CD8-positive, alpha-beta memory T cell (primary cell): Measurements from ENCODE around the gene CARHSP1. TPM values are rescaled to one million over a fixed set of nuclear protein-coding genes. Genes with fewer than 3 reads are reported as not detected.

Experiments
- CTCF ChIA-PET: fragments of 350-600 bp; sonication (Branson Sonifier 250); formaldehyde crosslinking; loops from one replicate; lab custom pipeline; 2021; ENCODE audit warnings: antibody characterized with exemption; lab: Charles Lee
- POLR2A ChIA-PET: fragments of 350-600 bp; sonication (Branson Sonifier 250); formaldehyde crosslinking; loops from one replicate; lab custom pipeline; 2021; ENCODE audit warnings: antibody characterized with exemption; lab: Charles Lee
- DNase-seq, 5 donors: peaks; one replicate each; pipeline versions ENCODE4 v3.0.0 to v3.0.0-alpha.2; 2020 to 2022; ENCODE audit warnings: mixed read lengths in 1 of 5
- H3K27ac ChIP-seq: one replicate; pipeline ENCODE4 v1.7.0; 2013; ENCODE audit warnings: low read depth, mild to moderate bottlenecking, low read length, moderate library complexity
- H3K27me3 ChIP-seq: 2 replicates; pipeline ENCODE4 v1.7.0; 2013; ENCODE audit warnings: low read length, mild to moderate bottlenecking; ENCODE audit not compliant: insufficient read depth, poor library complexity, severe bottlenecking
- H3K36me3 ChIP-seq: 2 replicates; pipeline ENCODE4 v1.7.0; 2013; ENCODE audit warnings: mild to moderate bottlenecking, low read length, moderate library complexity; ENCODE audit not compliant: insufficient read depth
- H3K4me1 ChIP-seq: 2 replicates; pipeline ENCODE4 v1.7.0; 2013; ENCODE audit warnings: mild to moderate bottlenecking, low read length, moderate library complexity; ENCODE audit not compliant: insufficient read depth
- H3K4me3 ChIP-seq: 2 replicates; pipeline ENCODE4 v1.7.0; 2013; ENCODE audit warnings: mild to moderate bottlenecking, low read length
- H3K9me3 ChIP-seq: 2 replicates; pipeline ENCODE4 v1.7.0; 2013; ENCODE audit warnings: mild to moderate bottlenecking, low read length
- H3K27ac Mint-ChIP-seq, 8 donors: one replicate each; pipeline ENCODE4 v1.8.0; 2020 to 2021; ENCODE audit warnings: mixed read lengths in 8 of 8, mild to moderate bottlenecking in 6 of 8, inconsistent platforms in 3 of 8, moderate library complexity in 3 of 8
- H3K27me3 Mint-ChIP-seq, 2 donors: one replicate each; pipeline ENCODE4 v1.8.0; 2020 to 2021; ENCODE audit warnings: mixed read lengths in 2 of 2, mild to moderate bottlenecking in 1 of 2, moderate library complexity in 1 of 2
- H3K36me3 Mint-ChIP-seq, 3 donors: one replicate each; pipeline ENCODE4 v1.8.0; 2020 to 2021; ENCODE audit warnings: mixed read lengths in 3 of 3, inconsistent platforms in 1 of 3, mild to moderate bottlenecking in 1 of 3
- H3K4me1 Mint-ChIP-seq, 3 donors: one replicate each; pipeline ENCODE4 v1.8.0; 2020 to 2021; ENCODE audit warnings: mixed read lengths in 3 of 3, inconsistent platforms in 1 of 3, mild to moderate bottlenecking in 1 of 3
- H3K4me3 Mint-ChIP-seq, 7 donors: one replicate each; pipeline ENCODE4 v1.8.0; 2020 to 2021; ENCODE audit warnings: mixed read lengths in 7 of 7, mild to moderate bottlenecking in 6 of 7, moderate library complexity in 4 of 7, inconsistent platforms in 2 of 7
- H3K9me3 Mint-ChIP-seq, 5 donors: one replicate each; pipeline ENCODE4 v1.8.0; 2020 to 2022; ENCODE audit warnings: mixed read lengths in 5 of 5, mild to moderate bottlenecking in 3 of 5, moderate library complexity in 2 of 5, inconsistent platforms in 1 of 5
- polyA plus RNA-seq: library from polyadenylated mRNA; unstranded; fragments of 300-500 nt; fragmentation: Illumina TruSeq; gene quantifications from one replicate; pipeline ENCODE4 v1.2.3, GENCODE V29; 2021
- total RNA-seq, 2 experiments: library from RNA; stranded (reverse); gene quantifications; one replicate each; pipeline ENCODE4 v1.2.3, GENCODE V29; 2021

Gene CARHSP1
- total and polyA plus RNA-seq, 3 experiments from 2014 or later, result 52.6 to 58.5 (median 57.8) TPM

DNA sequence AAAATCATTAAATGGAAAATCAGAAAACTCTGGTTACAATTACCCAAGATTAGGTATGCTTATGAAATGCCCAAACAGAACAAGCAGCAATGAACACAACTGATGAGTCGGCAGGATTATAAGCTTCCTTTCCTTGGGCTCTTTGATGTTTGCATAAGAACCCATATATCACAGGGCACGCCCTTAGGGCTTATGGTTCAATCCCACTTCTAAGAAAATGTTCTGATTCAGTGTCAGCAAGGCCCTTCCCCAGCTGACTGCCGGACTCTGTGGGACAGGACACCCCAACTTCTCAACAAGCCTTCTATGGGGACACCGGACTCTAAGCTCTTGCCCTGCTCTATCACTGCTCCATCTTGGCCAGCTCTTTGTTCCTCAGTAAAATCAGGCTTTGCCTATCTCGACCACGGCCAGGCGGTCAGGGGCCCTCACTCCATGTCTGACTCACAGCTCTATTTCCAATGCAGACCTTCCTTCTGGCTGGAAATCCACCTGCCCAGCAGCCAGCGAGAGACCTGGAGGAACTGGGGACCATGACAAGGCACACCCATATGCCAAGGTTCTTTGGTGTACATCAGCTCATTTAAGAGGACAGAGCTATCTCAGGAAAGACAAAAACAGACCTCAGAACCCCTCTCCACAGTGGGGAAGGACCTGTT, 40.1 kb upstream of the CARHSP1 start:
- H3K27me3 ChIP-seq, result no peaks in the 10 kb centered on the region
- ChIA-PET CTCF (interaction anchor here (1.6 kb wide), 1 partner anchor 100 kb away, joined by 8 read pairs; no protein-coding TSS in a partner anchor), POLR2A (interaction anchor here (1.0 kb wide), 1 partner anchor 27 kb away, joined by 3 read pairs; no protein-coding TSS in a partner anchor)
- no peak for DNase-seq
- H3K27me3 Mint-ChIP-seq, result no peaks in the 10 kb centered on the region
- H3K9me3 Mint-ChIP-seq, result no peaks in the 10 kb centered on the region
- H3K4me1 Mint-ChIP-seq, result peaks cover 12 to 35% (median 23%) of the 10 kb centered on the region in 3 donors
- peaks cover 80% of the 10 kb centered on the region for H3K36me3 ChIP-seq
- no peaks in the 10 kb centered on the region for H3K9me3 ChIP-seq
- H3K4me3 Mint-ChIP-seq, result no peak overlapping the region
- H3K4me1 ChIP-seq, result peaks cover 12% of the 10 kb centered on the region
- H3K36me3 Mint-ChIP-seq, result peaks cover 6 to 93% (median 34%) of the 10 kb centered on the region in 3 donors
- no peak overlapping the region for H3K4me3 ChIP-seq
- H3K27ac Mint-ChIP-seq, result peak overlapping the region in 5 of 8 donors; percentile 9 to 80 (median 43)
- H3K27ac ChIP-seq, result no peak overlapping the region

GRCh38 chr16:8907096-8907495, 38.3 kb upstream of the CARHSP1 start:
- Histone ChIP-seq H3K4me1 (peaks cover 12% of the 10 kb centered on the region), H3K9me3 (no peaks in the 10 kb centered on the region), H3K36me3 (peaks cover 88% of the 10 kb centered on the region), H3K4me3 (no peak overlapping the region), H3K27me3 (no peaks in the 10 kb centered on the region), H3K27ac (no peak overlapping the region)
- no peak overlapping the region for H3K4me3 Mint-ChIP-seq
- H3K27ac Mint-ChIP-seq, result peak overlapping the region in 3 of 8 donors; percentile 8 to 47 (median 17)
- ChIA-PET CTCF (no interaction called here), POLR2A (no interaction called here)
- H3K36me3 Mint-ChIP-seq, result peaks cover 6 to 95% (median 34%) of the 10 kb centered on the region in 3 donors
- H3K27me3 Mint-ChIP-seq, result no peaks in the 10 kb centered on the region
- peaks cover 12 to 29% (median 17%) of the 10 kb centered on the region in 3 donors for H3K4me1 Mint-ChIP-seq
- no peak for DNase-seq
- H3K9me3 Mint-ChIP-seq, result no peaks in the 10 kb centered on the region

- H3K9me3 ChIP-seq, result no peaks in the 10 kb centered on the region
- CTCF ChIA-PET, result no interaction called here
- no peak for DNase-seq
- no peak overlapping the region for H3K27ac ChIP-seq
- no peak overlapping the region for H3K4me3 ChIP-seq
- peaks cover 9 to 20% (median 12%) of the 10 kb centered on the region in 3 donors for H3K4me1 Mint-ChIP-seq
- POLR2A ChIA-PET, result no interaction called here
- peaks cover 89% of the 10 kb centered on the region for H3K36me3 ChIP-seq
- peak overlapping the region in 2 of 8 donors; percentile 2 to 54 for H3K27ac Mint-ChIP-seq
- H3K4me1 ChIP-seq, result peaks cover 12% of the 10 kb centered on the region
- peaks cover 6 to 95% (median 34%) of the 10 kb centered on the region in 3 donors for H3K36me3 Mint-ChIP-seq
- H3K27me3 Mint-ChIP-seq, result no peaks in the 10 kb centered on the region
- no peak overlapping the region for H3K4me3 Mint-ChIP-seq
- H3K9me3 Mint-ChIP-seq, result no peaks in the 10 kb centered on the region
- H3K27me3 ChIP-seq, result no peaks in the 10 kb centered on the region
These were observed 37.2 kb upstream of the CARHSP1 start for GRCh38 chr16:8905795-8906591.

GRCh38 chr16:8905168-8905762, 36.5 kb upstream of the CARHSP1 start:
- H3K27ac Mint-ChIP-seq, result peak overlapping the region in 4 of 8 donors; percentile 2 to 74 (median 34)
- no peak overlapping the region for H3K4me3 Mint-ChIP-seq
- peaks cover 6 to 13% (median 12%) of the 10 kb centered on the region in 3 donors for H3K4me1 Mint-ChIP-seq
- no peaks in the 10 kb centered on the region for H3K9me3 Mint-ChIP-seq
- DNase-seq, result peak in 1 of 5 donors; percentile 16
- CTCF ChIA-PET, result no interaction called here
- Histone ChIP-seq H3K36me3 (peaks cover 89% of the 10 kb centered on the region), H3K27ac (no peak overlapping the region), H3K9me3 (no peaks in the 10 kb centered on the region), H3K27me3 (no peaks in the 10 kb centered on the region), H3K4me1 (peaks cover 12% of the 10 kb centered on the region), H3K4me3 (no peak overlapping the region)
- POLR2A ChIA-PET, result no interaction called here
- peaks cover 6 to 95% (median 36%) of the 10 kb centered on the region in 3 donors for H3K36me3 Mint-ChIP-seq
- H3K27me3 Mint-ChIP-seq, result no peaks in the 10 kb centered on the region

GRCh38 chr16:8904018-8904430, 35.2 kb upstream of the CARHSP1 start:
- H3K4me3 ChIP-seq, result no peak overlapping the region
- Mint-ChIP-seq H3K9me3 (no peaks in the 10 kb centered on the region), H3K4me1 (peaks cover 2 to 9% (median 8%) of the 10 kb centered on the region in 3 donors), H3K27ac (peak overlapping the region in 2 of 8 donors; percentile 36 to 47), H3K27me3 (no peaks in the 10 kb centered on the region), H3K36me3 (peaks cover 6 to 96% (median 37%) of the 10 kb centered on the region in 3 donors), H3K4me3 (no peak overlapping the region)
- H3K9me3 ChIP-seq, result no peaks in the 10 kb centered on the region
- peaks cover 6% of the 10 kb centered on the region for H3K4me1 ChIP-seq
- no peak overlapping the region for H3K27ac ChIP-seq
- peaks cover 89% of the 10 kb centered on the region for H3K36me3 ChIP-seq
- ChIA-PET POLR2A (no interaction called here), CTCF (interaction anchor here (0.7 to 1.2 kb wide), 2 partner anchors 31 to 32 kb away, joined by 3 read pairs; no protein-coding TSS in a partner anchor)
- no peak for DNase-seq
- no peaks in the 10 kb centered on the region for H3K27me3 ChIP-seq

DNA sequence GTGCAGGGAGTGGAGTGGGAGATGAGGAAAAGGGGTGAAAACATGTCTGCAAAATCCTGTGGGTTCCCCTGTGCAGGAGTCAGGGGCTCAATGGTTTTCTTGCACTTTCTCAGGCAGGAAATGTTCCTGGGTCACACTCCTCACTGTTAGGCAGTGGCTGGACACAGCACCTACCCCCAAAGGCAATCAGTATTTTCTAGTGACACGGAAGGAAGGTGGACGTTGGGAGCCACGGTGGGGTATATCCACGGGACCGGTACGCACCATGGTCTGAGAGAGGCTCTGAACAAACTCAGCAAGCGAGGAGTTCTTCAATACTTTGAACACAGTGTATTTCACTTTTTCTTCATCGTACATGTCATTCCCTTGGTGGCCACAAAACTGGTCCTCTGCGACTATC, 34.2 kb upstream of the CARHSP1 start:
- Histone ChIP-seq H3K27me3 (no peaks in the 10 kb centered on the region), H3K9me3 (no peaks in the 10 kb centered on the region), H3K4me1 (no peaks in the 10 kb centered on the region), H3K36me3 (peaks cover 89% of the 10 kb centered on the region), H3K27ac (no peak overlapping the region), H3K4me3 (no peak overlapping the region)
- ChIA-PET POLR2A (no interaction called here), CTCF (no interaction called here)
- Mint-ChIP-seq H3K4me3 (no peak overlapping the region), H3K9me3 (no peaks in the 10 kb centered on the region), H3K27ac (no peak overlapping the region), H3K36me3 (peaks cover 6 to 96% (median 39%) of the 10 kb centered on the region in 3 donors), H3K27me3 (no peaks in the 10 kb centered on the region), H3K4me1 (no peaks in the 10 kb centered on the region)
- DNase-seq, result no peak

GRCh38 chr16:8901320-8901861, 32.6 kb upstream of the CARHSP1 start:
- POLR2A ChIA-PET, result interaction anchor here (0.6 to 0.7 kb wide), 2 partner anchors 12 to 32 kb away, joined by 3 read pairs; no protein-coding TSS in a partner anchor
- CTCF ChIA-PET, result interaction anchor here (1.2 kb wide), 1 partner anchor 29 kb away, joined by 3 read pairs; no protein-coding TSS in a partner anchor
- no peaks in the 10 kb centered on the region for H3K4me1 ChIP-seq
- H3K4me3 ChIP-seq, result no peak overlapping the region
- H3K9me3 Mint-ChIP-seq, result no peaks in the 10 kb centered on the region
- H3K4me1 Mint-ChIP-seq, result no peaks in the 10 kb centered on the region
- no peak overlapping the region for H3K27ac Mint-ChIP-seq
- no peak for DNase-seq
- H3K36me3 ChIP-seq, result peaks cover 88% of the 10 kb centered on the region
- peaks cover 14 to 96% (median 38%) of the 10 kb centered on the region in 3 donors for H3K36me3 Mint-ChIP-seq
- no peaks in the 10 kb centered on the region for H3K27me3 Mint-ChIP-seq
- no peak overlapping the region for H3K4me3 Mint-ChIP-seq
- no peaks in the 10 kb centered on the region for H3K27me3 ChIP-seq
- no peak overlapping the region for H3K27ac ChIP-seq
- H3K9me3 ChIP-seq, result no peaks in the 10 kb centered on the region
